Stomach (tissue), 9 donors: Measurements from ENCODE around the gene SHBG. TPM values are rescaled to one million over a fixed set of nuclear protein-coding genes. Genes with fewer than 3 reads are reported as not detected.

ENCODE experiments used
- DNase-seq, 2 donors: peaks; one replicate each; pipeline versions ENCODE4 v3.0.0 to v3.0.0-alpha.2; 2013 to 2019
- H3K27ac ChIP-seq, 5 donors: fragments of 200-600 bp in 4 of 5; sonication (generic) in 4 of 5; one replicate each; pipeline ENCODE4 v1.5.1; 2013 to 2019; ENCODE audit warnings: mild to moderate bottlenecking in 1 of 5, moderate library complexity in 1 of 5
- H3K27me3 ChIP-seq, 3 donors: fragments of 200-600 bp; sonication (generic); one replicate each; pipeline ENCODE4 v1.5.1; 2017 to 2019; ENCODE audit warnings: mixed run types in 1 of 3
- H3K36me3 ChIP-seq, 4 donors: fragments of 200-600 bp; sonication (generic); 1 replicate in 3 of 4; 2 replicates in 1 of 4; pipeline ENCODE4 v1.5.1; 2016 to 2019
- H3K4me1 ChIP-seq, 4 donors: fragments of 200-600 bp; sonication (generic); one replicate each; pipeline ENCODE4 v1.5.1; 2016 to 2019
- H3K4me3 ChIP-seq, 4 donors: fragments of 200-600 bp; sonication (generic) in 3 of 4; one replicate each; pipeline ENCODE4 v1.5.1; 2016 to 2019; ENCODE audit warnings: mild to moderate bottlenecking in 1 of 4
- H3K9me3 ChIP-seq, 4 donors: fragments of 200-600 bp; sonication (generic); one replicate each; pipeline ENCODE4 v1.5.1; 2016 to 2019
- EP300 ChIP-seq: sonication (generic); formaldehyde crosslinking; IDR thresholded peaks from one replicate; pipeline ENCODE4 v1.6.1; 2017; ENCODE audit warnings: antibody characterized with exemption
- POLR2A ChIP-seq, 4 donors: fragments of 450-650 bp; IDR thresholded peaks; one replicate each; pipeline ENCODE4 v1.6.1; 2016; ENCODE audit warnings: antibody characterized with exemption in 4 of 4, control low read depth in 2 of 4, mild to moderate bottlenecking in 1 of 4, moderate library complexity in 1 of 4
- POLR2AphosphoS5 ChIP-seq, 3 donors: sonication (generic); formaldehyde crosslinking; IDR thresholded peaks; one replicate each; pipeline ENCODE4 v1.6.1; 2016; ENCODE audit warnings: antibody characterized with exemption in 3 of 3
- whole genome bisulfite sequencing, 5 donors: extraction: QIAGEN DNeasy Blood & Tissue Kit in 3 of 5; methylation state at CpG; one replicate each; pipeline versions ENCODE4 v1.1.5 to v1.1.7; 2013 to 2018; 5-methylcytosine and 5-hydroxymethylcytosine counted together
- intact Hi-C: fragments of 100-400 bp; cut with DNase I; formaldehyde crosslinking; loops from one replicate; pipeline ENCODE4 v1.15.1; 2023; ENCODE audit warnings: low total_unique reads
- polyA plus RNA-seq, 3 donors: library from polyadenylated mRNA; stranded (reverse); fragments of 200-250 nt; gene quantifications; one replicate each; pipeline ENCODE4 v1.2.3, GENCODE V29; 2013
- total RNA-seq, 5 donors: library from RNA; depleted of rRNA; stranded (reverse); fragments of >200 nt; gene quantifications; one replicate each; pipeline versions ENCODE4 v1.1.0 to v1.2.3, GENCODE V29; 2014 to 2016
- TF ChIP-seq, protein P1 (sequence below), 7 experiments: fragments of 450-650 bp in 4 of 7; fragments of 200-600 bp in 3 of 7; sonication (generic) in 3 of 7; IDR thresholded peaks; one replicate each; pipeline ENCODE4 v1.5.1; 2016 to 2019; ENCODE audit warnings: antibody characterized with exemption in 7 of 7, control low read depth in 2 of 7, mild to moderate bottlenecking in 1 of 7
- donor health status: healthy with polysubstance abuse.
- donor health status: Bipolar disorder and iron deficiency.
- donor health status: healthy.

The SHBG gene
- total and polyA plus RNA-seq, 8 donors = 0.20 to 1.2 (median 0.37) TPM; not detected in 5

DNA sequence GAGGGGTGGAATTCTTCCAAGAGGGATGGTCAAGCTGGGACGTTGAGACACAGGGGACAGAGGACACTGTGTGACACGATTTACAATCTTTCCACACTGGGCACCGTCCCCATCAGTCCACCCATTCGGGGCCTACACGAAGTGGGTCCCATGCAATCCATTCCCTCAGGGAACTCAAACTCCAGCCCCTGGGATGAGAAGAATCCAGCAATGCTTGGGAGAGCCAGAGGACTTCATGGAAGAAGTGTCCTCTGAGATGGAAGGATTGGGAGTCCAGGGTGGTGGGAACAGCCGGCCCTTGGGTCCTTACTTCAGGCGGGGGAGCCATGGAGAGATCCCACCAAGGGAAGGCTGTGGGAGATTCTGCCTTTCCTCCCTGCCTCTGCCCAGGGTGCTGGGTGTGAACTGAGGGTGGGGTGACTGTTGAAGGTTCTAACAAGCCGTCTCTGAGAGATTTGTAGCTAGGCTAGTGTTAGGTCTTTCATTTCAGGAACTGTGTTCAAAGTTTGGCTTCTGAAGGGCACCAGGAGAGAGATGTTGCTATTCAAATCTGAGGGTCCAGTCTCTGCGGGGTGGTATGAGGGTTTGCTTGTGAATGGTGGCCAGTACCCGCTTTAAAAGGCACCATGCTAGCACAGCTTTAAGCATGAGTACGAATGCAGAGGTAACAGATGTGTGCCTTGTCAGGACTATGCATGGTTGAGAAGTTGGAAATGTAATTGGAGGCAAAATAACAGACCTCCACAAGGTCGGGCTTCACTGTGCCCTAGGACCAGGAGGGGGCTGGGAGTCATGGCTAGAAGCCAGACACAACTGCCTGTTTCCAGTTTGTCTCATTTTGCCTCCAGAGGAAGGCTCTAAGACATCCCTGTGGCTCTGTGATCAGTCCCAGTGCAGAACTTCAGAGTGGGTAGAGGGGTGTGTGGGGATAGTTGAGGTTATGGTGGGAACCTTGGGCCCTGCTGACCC lies 22.7 kb downstream of the SHBG start:
- intact Hi-C loops = no loop called here
- Histone ChIP-seq H3K27me3 (peaks cover 0 to 52% (median 28%) of the 10 kb centered on the region in 3 donors), H3K4me1 (peaks cover 18 to 33% (median 23%) of the 10 kb centered on the region in 4 donors), H3K36me3 (no peaks in the 10 kb centered on the region), H3K4me3 (no peak overlapping the region), H3K27ac (peak overlapping the region in 1 of 5 donors; percentile 80), H3K9me3 (no peaks in the 10 kb centered on the region)
- TF ChIP-seq POLR2A (IDR thresholded peaks at IDR 0.05) = no peak
- TF ChIP-seq EP300 = no peak
- peak in 1 of 2 donors; percentile 44 for DNase-seq
- 51 to 65% (median 61%) methylated on average over 12 of the region's 12 CpGs for WGBS, 5 donors

DNA sequence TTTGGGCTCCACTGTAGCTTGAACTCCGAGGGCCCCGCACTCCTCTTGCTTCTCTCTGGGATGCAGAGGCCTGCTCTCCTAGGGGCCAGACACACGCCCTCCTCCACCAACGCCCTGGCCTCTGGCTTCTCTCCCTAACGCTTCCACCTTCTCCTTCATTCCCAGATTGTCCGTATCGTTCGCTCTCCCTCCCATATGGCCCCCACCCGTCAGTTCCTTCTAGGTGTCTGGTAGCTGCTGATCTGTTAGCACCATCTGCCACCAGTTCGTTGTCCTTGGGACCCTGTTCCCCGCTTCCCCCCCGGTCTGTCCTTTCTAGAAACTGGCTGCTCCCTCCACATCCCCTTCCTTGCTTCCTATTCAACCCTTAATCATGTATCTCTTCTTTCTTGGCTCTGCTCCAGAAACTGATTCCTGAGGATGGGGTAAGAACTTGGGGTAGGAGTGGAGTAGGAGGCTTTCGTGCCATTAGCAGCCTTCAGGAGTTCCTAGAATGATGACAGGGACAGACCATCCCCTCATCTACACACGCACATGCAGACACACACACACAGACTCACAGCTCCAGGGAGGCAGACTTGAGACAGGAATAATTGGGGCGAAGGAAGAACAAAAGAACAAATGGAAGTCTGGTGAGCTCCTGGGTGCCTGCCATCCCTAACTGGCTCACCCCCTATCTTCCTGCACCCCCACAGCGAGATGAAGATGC lies 25.1 kb downstream of the SHBG start:
- no peak for TF ChIP-seq POLR2AphosphoS5 (IDR thresholded peaks at IDR 0.05)
- no peak for TF ChIP-seq EP300
- TF ChIP-seq, protein P1, sequence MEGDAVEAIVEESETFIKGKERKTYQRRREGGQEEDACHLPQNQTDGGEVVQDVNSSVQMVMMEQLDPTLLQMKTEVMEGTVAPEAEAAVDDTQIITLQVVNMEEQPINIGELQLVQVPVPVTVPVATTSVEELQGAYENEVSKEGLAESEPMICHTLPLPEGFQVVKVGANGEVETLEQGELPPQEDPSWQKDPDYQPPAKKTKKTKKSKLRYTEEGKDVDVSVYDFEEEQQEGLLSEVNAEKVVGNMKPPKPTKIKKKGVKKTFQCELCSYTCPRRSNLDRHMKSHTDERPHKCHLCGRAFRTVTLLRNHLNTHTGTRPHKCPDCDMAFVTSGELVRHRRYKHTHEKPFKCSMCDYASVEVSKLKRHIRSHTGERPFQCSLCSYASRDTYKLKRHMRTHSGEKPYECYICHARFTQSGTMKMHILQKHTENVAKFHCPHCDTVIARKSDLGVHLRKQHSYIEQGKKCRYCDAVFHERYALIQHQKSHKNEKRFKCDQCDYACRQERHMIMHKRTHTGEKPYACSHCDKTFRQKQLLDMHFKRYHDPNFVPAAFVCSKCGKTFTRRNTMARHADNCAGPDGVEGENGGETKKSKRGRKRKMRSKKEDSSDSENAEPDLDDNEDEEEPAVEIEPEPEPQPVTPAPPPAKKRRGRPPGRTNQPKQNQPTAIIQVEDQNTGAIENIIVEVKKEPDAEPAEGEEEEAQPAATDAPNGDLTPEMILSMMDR (IDR thresholded peaks at IDR 0.05) = no peak
- TF ChIP-seq POLR2A (IDR thresholded peaks at IDR 0.05) = no peak
- WGBS, 5 donors = 75 to 83% (median 80%) methylated on average over 16 of the region's 16 CpGs
- DNase-seq = peak in 1 of 2 donors; percentile 35
- Histone ChIP-seq H3K27ac (no peak overlapping the region), H3K4me1 (peaks cover 18 to 31% (median 22%) of the 10 kb centered on the region in 4 donors), H3K36me3 (no peaks in the 10 kb centered on the region), H3K9me3 (no peaks in the 10 kb centered on the region), H3K27me3 (peaks cover 0 to 34% (median 24%) of the 10 kb centered on the region in 3 donors), H3K4me3 (no peak overlapping the region)
- intact Hi-C loops = no loop called here

DNA sequence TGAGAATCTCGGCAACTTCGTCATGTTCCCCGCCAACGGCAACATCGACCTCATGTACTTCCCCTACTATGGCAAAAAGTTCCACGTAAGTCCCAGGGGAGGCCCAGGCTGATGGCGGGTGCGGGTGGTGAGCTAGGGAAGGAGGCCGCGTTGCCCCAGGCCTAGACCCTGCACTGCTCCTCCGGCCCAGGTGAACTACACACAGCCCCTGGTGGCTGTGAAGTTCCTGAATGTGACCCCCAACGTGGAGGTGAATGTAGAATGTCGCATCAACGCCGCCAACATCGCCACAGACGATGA lies 25.6 kb downstream of the SHBG start:
- no peaks in the 10 kb centered on the region for H3K9me3 ChIP-seq
- intact Hi-C loops = no loop called here
- peaks cover 0 to 29% (median 19%) of the 10 kb centered on the region in 3 donors for H3K27me3 ChIP-seq
- no peak for DNase-seq
- peaks cover 14 to 26% (median 18%) of the 10 kb centered on the region in 4 donors for H3K4me1 ChIP-seq
- no peaks in the 10 kb centered on the region for H3K36me3 ChIP-seq
- H3K4me3 ChIP-seq = no peak overlapping the region
- H3K27ac ChIP-seq = no peak overlapping the region
- TF ChIP-seq POLR2AphosphoS5 (IDR thresholded peaks at IDR 0.05) = no peak
- TF ChIP-seq EP300 = no peak
- TF ChIP-seq POLR2A (IDR thresholded peaks at IDR 0.05) = no peak
- TF ChIP-seq, protein P1 (IDR thresholded peaks at IDR 0.05) = no peak
- WGBS, 5 donors = 88 to 92% (median 89%) methylated on average over 17 of the region's 17 CpGs

DNA sequence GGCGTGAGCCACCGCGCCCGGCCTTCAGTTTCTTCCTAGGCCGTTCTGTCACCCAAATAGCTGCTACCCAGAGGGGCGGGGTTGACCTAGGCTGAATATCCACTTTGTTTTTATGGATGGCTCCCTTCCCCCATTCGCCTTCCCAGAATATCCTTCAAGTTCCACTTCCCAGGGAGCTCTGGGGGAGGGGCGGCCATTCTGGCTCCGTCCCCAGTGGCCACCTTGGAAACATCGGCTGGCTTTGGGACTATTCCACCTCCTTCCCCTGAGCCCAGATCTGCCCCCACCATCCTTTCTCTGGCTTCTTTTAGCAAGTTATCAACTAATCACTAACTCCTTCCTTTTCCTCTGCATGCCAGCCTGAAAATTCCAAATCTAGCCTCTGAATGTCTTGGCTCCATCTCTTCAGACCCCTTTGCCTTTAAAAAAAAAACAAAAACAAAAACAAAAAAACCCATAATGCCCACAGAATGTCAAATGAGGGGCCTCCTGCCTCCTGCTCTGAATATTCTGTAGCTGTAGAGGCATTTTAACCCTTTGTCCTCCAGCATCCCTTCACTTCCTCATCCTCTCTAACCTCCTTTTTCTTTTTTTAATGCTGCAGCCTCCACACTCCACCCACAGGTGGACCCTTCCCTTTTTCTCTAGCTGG lies 27.1 kb downstream of the SHBG start:
- TF ChIP-seq, protein P1 (IDR thresholded peaks at IDR 0.05) = no peak
- TF ChIP-seq POLR2A (IDR thresholded peaks at IDR 0.05) = no peak
- no peak for TF ChIP-seq POLR2AphosphoS5 (IDR thresholded peaks at IDR 0.05)
- TF ChIP-seq EP300 = no peak
- H3K36me3 ChIP-seq = no peaks in the 10 kb centered on the region
- WGBS, 5 donors = 36 to 61% (median 50%) methylated on average over 10 of the region's 10 CpGs
- H3K4me3 ChIP-seq = no peak overlapping the region
- intact Hi-C loops = no loop called here
- no peak overlapping the region for H3K27ac ChIP-seq
- H3K4me1 ChIP-seq = peaks cover 0 to 10% (median 3%) of the 10 kb centered on the region in 4 donors
- H3K9me3 ChIP-seq = no peaks in the 10 kb centered on the region
- H3K27me3 ChIP-seq = peaks cover 0 to 13% (median 3%) of the 10 kb centered on the region in 3 donors
- peak in 1 of 2 donors; percentile 73 for DNase-seq
